ENCODE data around the gene COL20A1. TPM values are rescaled to one million over a fixed set of nuclear protein-coding genes. Genes with fewer than 3 reads are reported as not detected.

The COL20A1 gene
- total and polyA plus RNA-seq, 12 donors, result 0.26 to 0.30 TPM; not detected in 10

DNA sequence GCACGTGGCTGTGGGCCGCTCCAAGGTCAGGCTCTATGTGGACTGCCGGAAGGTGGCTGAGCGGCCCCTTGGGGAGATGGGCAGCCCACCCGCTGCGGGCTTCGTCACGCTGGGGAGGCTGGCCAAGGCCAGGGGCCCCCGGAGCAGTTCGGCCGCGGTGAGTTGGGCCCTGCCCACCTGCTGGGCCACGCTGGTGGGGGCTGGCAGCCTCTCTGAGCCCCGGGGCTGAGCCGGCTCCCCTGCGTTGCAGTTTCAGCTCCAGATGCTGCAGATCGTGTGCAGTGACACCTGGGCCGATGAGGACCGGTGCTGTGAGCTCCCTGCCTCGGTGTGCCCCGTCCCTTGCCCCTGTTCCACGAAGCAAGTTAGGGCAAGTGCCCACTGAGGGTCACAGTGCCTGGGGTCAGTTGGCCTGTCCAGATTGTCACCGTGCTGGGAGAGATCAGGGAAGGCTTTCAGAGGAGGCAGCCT, 27.1 kb downstream of the COL20A1 start:
- ATAC-seq, result no peak
- peak in 1 of 2 donors; percentile 5 for DNase-seq
- intact Hi-C loops (cut with DNase I), result no loop called here
- Histone ChIP-seq H3K27me3 (peaks cover 0 to 31% (median 10%) of the 10 kb centered on the region in 7 donors), H3K9me3 (no peaks in the 10 kb centered on the region), H3K27ac (no peak overlapping the region), H3K4me3 (no peak overlapping the region), H3K4me1 (peaks cover 0 to 10% (median 0%) of the 10 kb centered on the region in 9 donors), H3K36me3 (no peaks in the 10 kb centered on the region)
- whole genome bisulfite sequencing, 2 donors, result 84% methylated on average over 22 to 23 of the region's 23 CpGs
- no peak for TF ChIP-seq CTCF (IDR thresholded peaks at IDR 0.05)

GRCh38 chr20:63320616-63321147, 27.7 kb downstream of the COL20A1 start:
- H3K4me3 ChIP-seq, result no peak overlapping the region
- TF ChIP-seq CTCF (IDR thresholded peaks at IDR 0.05), result no peak
- H3K27me3 ChIP-seq, result peaks cover 0 to 31% (median 10%) of the 10 kb centered on the region in 7 donors
- intact Hi-C loops (cut with DNase I), result no loop called here
- WGBS, 2 donors, result 70 to 76% methylated on average over 10 of the region's 10 CpGs
- no peaks in the 10 kb centered on the region for H3K36me3 ChIP-seq
- H3K27ac ChIP-seq, result no peak overlapping the region
- H3K4me1 ChIP-seq, result peaks cover 0 to 10% (median 0%) of the 10 kb centered on the region in 9 donors
- DNase-seq (peak in 1 of 2 donors; percentile 12), ATAC-seq (no peak)
- no peaks in the 10 kb centered on the region for H3K9me3 ChIP-seq

- peaks cover 0 to 31% (median 10%) of the 10 kb centered on the region in 7 donors for H3K27me3 ChIP-seq
Observed at GRCh38 chr20:63321148-63321831, 28.3 kb downstream of the COL20A1 start.

More at GRCh38 chr20:63321148-63321831, 28.3 kb downstream of the COL20A1 start:
- peak; percentile 56 to 92 (median 68) for ATAC-seq
- no peak for TF ChIP-seq CTCF (IDR thresholded peaks at IDR 0.05)
- peak; percentile 57 to 75 for DNase-seq
- H3K27ac ChIP-seq, result no peak overlapping the region
- H3K9me3 ChIP-seq, result peaks cover 0 to under 1% (median 0%) of the 10 kb centered on the region in 11 donors
- H3K4me1 ChIP-seq, result peaks cover 0 to 10% (median 0%) of the 10 kb centered on the region in 9 donors
- H3K4me3 ChIP-seq, result no peak overlapping the region
- WGBS, 2 donors, result 54 to 62% methylated on average over 19 to 20 of the region's 20 CpGs
- H3K36me3 ChIP-seq, result no peaks in the 10 kb centered on the region
- intact Hi-C loops (cut with DNase I), result no loop called here

Measured in heart right ventricle (tissue), 16 donors.